Subcutaneous abdominal adipose tissue (tissue), 5 donors: Measurements from ENCODE around the gene EAF1.
"Not testable (repeated sequence)": the region's sequence is repeated elsewhere in the genome, so short reads cannot be mapped to it uniquely, and the experiment has no call there.

Experiments
- H3K27ac ChIP-seq: one replicate; pipeline ENCODE4 v1.7.0; 2013; ENCODE audit warnings: low read depth, mild to moderate bottlenecking, inconsistent platforms, low read length, moderate library complexity
- H3K27me3 ChIP-seq, 5 donors: one replicate each; pipeline ENCODE4 v1.7.0; 2013; ENCODE audit warnings: low read length in 5 of 5, inconsistent platforms in 1 of 5; ENCODE audit not compliant: control insufficient read depth in 5 of 5, insufficient read depth in 4 of 5
- H3K36me3 ChIP-seq, 5 donors: one replicate each; pipeline ENCODE4 v1.7.0; 2013; ENCODE audit warnings: low read length in 5 of 5; ENCODE audit not compliant: control insufficient read depth in 5 of 5, insufficient read depth in 5 of 5
- H3K4me1 ChIP-seq, 5 donors: one replicate each; pipeline ENCODE4 v1.7.0; 2013; ENCODE audit warnings: low read length in 5 of 5, mild to moderate bottlenecking in 3 of 5, moderate library complexity in 1 of 5; ENCODE audit not compliant: control insufficient read depth in 5 of 5, insufficient read depth in 5 of 5
- H3K4me3 ChIP-seq, 5 donors: one replicate each; pipeline ENCODE4 v1.7.0; 2013; ENCODE audit warnings: low read length in 5 of 5, low read depth in 1 of 5
- H3K9ac ChIP-seq, 5 donors: one replicate each; pipeline ENCODE4 v1.7.0; 2013; ENCODE audit warnings: low read length in 5 of 5, mild to moderate bottlenecking in 4 of 5, moderate library complexity in 3 of 5
- H3K9me3 ChIP-seq, 5 donors: one replicate each; pipeline ENCODE4 v1.7.0; 2013; ENCODE audit warnings: low read length in 5 of 5; ENCODE audit not compliant: control insufficient read depth in 5 of 5
- donor health status: healthy.
- donor health status: healthy.
- donor health status: healthy.
- donor health status: healthy.
- donor health status: healthy.

Gene EAF1

DNA sequence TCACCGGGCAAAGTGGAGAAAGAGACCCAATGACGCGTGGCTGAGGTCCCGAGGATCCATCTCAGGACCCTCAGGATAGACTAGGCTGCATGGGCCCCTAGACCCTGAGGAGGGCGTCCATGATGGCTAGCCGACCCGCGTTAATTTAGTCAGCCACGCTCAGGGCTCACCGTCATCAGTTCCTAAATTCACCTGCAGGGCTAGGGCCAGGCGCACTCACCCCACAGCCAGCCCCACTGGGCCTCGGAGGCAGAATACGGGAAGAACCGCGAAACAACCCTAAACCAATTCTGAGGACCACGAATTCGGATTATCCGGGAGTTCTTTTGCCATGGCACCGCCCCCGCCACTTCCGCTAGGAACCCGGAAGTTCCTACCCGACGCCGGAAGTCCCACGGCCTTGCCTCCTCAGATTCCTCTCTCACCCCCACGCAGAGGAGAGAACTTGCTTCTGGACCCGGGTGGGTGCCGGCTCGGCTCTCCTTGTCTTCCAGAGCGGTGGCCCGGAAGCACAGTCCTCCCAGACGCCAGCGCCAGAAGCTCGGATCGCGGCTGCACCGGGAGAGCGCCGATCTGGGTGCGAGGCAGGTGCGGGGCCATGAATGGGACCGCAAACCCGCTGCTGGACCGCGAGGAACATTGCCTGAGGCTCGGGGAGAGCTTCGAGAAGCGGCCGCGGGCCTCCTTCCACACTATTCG, at the start of gene EAF1, which contains the start of gene METTL6:
TSS of gene EAF1 (plus strand) at position 417 of the 699 bp plus-strand sequence. CDS start at position 599, 182 bp downstream.
TSS of gene METTL6 (minus strand) at position 363 of the 699 bp plus-strand sequence. CDS start 1,033 bp downstream, outside the sequence.
- Histone ChIP-seq H3K36me3 (peaks cover 10 to 35% (median 19%) of the 10 kb centered on the region in 5 donors), H3K4me3 (peak within 1 kb of the TSS; percentile 90 to 99 (median 98)), H3K9ac (peak within 1 kb of the TSS; percentile 86 to 99 (median 98)), H3K9me3 (no peaks in the 10 kb centered on the region), H3K27me3 (no peaks in the 10 kb centered on the region), H3K4me1 (peaks cover 2 to 41% (median 30%) of the 10 kb centered on the region in 5 donors), H3K27ac (peak within 1 kb of the TSS; percentile 90)

DNA sequence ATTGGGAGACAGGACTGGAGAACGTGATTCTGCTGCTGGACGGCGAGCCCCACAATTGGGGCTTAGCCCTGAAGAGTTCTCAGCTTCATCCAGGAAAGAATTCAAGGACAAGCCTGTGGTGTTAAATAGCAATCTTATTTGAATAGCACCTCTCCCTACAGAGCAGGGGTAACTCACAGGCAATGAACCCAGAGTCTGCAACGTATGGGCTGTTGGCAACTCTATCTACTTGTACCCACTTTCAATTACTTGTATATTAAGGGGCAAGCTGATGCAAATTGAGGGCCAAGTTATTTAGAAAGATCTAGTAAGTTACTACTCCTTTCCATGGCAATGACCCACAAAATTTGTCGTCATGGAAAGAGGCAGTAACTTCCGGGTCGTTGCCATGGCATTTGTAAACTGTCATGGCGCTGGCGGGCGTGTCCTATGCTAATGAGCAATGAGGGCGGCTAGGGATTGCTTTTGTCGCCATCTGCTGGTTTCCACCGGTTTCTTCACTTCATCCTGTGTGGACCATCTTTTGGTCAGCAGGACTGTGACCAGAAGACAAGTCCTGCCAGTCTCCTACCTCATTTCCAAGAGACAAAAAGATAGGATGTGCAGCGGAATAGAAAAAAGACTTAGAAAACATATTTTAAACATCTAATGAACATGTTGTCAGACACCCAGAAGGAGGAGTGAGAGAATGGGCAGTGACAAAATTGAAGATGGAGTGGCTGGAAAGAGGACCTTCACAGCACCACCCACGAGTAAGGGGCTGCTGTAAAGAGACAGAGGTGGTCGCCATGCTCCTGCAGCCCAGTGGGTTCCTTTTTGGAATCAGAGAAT, 49.2 kb upstream of the EAF1 start:
- no peaks in the 10 kb centered on the region for H3K9me3 ChIP-seq
- peak overlapping the region in 2 of 5 donors; percentile 23 to 29 for H3K4me3 ChIP-seq
- peak overlapping the region; percentile 79 for H3K27ac ChIP-seq
- H3K27me3 ChIP-seq, result no peaks in the 10 kb centered on the region
- peaks cover 0 to 13% (median 4%) of the 10 kb centered on the region in 5 donors for H3K4me1 ChIP-seq
- H3K36me3 ChIP-seq, result no peaks in the 10 kb centered on the region
- H3K9ac ChIP-seq, result no peak overlapping the region

DNA sequence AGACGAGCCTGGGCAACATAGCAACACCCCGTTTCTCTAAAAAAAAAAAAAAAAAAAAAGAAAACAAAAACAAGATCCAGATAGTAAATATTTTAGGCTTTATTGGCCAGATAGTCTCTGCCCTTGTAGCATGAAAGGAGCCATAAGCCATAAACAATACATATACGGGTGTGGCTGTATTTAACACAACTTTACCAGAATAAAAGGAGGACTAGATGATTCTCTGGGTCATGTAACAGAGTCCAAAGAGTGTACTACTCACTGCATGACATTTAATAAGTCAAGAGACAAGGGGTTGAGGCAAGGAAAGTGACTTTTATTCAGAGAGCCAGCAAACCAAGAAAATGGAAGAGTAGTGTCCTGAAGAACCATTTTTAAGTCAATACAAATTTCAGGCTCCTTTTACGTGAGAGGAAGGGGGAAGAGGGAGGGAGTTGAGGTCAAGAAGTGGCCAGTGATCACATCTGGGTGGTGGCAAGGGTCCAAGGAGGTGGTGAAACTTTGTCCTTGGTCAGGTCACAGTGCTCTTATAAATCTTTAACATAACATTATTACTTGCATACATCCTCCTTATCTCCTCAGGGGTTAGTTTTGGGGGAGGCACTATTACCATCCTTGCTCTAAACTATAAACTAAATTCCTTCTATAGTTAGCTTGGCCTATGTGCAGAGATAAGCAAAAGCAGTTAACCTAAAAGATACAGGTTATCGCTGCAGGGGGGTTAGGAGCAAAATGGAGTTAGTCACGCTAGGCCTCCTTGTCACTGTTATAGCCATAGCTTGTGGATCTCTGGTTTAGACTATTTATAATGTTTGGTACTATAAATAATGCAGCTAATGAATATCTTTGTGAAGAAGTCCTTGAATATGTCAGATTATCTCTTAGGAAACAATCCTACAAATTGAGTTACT, 46.2 kb upstream of the EAF1 start:
- no peak overlapping the region for H3K4me3 ChIP-seq
- H3K27me3 ChIP-seq, result no peaks in the 10 kb centered on the region
- H3K4me1 ChIP-seq, result peaks cover 0 to 21% (median 12%) of the 10 kb centered on the region in 5 donors
- H3K36me3 ChIP-seq, result no peaks in the 10 kb centered on the region
- H3K9me3 ChIP-seq, result peaks cover under 1 to 6% (median 2%) of the 10 kb centered on the region in 5 donors
- no peak overlapping the region for H3K27ac ChIP-seq
- H3K9ac ChIP-seq, result no peak overlapping the region

DNA sequence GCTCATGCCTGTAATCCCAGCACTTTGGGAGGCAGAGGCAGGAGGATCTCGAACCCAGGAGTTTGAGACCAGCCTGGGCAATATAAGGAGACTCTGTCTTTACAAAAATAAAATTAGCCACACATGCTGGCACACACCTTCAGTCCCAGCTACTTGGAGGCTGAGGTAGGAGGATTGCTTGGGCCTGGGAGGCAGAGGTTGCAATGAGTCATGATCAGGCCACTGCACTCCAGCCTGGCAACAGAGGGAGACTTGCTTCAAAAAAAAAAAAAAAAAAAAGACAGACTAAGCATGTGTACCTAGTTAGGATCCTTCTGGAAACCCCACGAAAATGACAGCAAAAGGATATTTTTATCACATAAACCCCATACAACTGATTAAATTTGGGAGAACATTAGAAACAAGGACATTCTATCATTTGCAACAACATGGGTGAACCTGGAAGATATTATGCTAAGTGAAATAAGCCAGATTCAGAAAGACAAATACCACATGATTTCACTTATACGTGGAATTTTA, 44.9 kb upstream of the EAF1 start:
- no peak overlapping the region for H3K27ac ChIP-seq
- H3K9me3 ChIP-seq, result peaks cover 4 to 11% (median 5%) of the 10 kb centered on the region in 5 donors
- no peak overlapping the region for H3K4me3 ChIP-seq
- H3K9ac ChIP-seq, result no peak overlapping the region
- H3K36me3 ChIP-seq, result no peaks in the 10 kb centered on the region
- H3K27me3 ChIP-seq, result no peaks in the 10 kb centered on the region
- peaks cover 0 to 27% (median 19%) of the 10 kb centered on the region in 5 donors for H3K4me1 ChIP-seq

DNA sequence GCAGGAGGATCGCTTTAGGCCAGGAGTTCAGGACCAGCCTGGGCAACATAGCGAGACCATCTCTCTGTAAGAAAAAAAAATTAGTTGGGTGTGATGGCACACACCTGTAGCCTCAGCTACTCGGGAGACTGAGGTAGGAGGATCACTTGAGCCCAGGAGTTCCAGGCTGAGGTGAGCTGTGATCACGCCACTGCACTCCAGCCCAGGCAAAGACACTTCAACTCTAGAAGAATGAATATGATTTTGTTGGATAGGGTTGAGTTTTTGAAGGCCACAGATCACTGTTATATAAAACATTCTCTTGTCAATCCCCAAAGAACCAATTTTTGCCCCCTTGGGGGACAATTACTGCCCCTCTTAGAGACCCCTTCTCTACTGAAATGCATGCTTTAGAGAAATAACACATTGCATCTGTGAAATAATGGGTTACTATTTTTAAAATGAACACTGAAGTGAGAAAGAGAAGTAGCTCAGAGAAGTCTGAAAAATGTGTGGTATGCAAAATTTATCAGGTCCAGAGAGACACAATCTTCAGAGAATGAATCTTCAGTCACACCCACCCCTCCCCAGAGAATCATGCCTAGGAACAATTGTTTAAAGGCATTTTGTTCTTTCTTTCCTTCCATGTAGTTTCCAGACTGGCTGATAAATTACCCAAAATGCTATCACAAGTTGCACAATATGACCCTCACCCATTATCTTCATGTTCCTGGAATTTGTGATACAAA, 42.7 kb upstream of the EAF1 start:
- H3K27me3 ChIP-seq, result no peaks in the 10 kb centered on the region
- H3K36me3 ChIP-seq, result no peaks in the 10 kb centered on the region
- H3K9ac ChIP-seq, result no peak overlapping the region
- peaks cover 0 to 27% (median 13%) of the 10 kb centered on the region in 5 donors for H3K4me1 ChIP-seq
- H3K4me3 ChIP-seq, result no peak overlapping the region
- H3K9me3 ChIP-seq, result peaks cover 4 to 11% (median 5%) of the 10 kb centered on the region in 5 donors
- no peak overlapping the region for H3K27ac ChIP-seq

DNA sequence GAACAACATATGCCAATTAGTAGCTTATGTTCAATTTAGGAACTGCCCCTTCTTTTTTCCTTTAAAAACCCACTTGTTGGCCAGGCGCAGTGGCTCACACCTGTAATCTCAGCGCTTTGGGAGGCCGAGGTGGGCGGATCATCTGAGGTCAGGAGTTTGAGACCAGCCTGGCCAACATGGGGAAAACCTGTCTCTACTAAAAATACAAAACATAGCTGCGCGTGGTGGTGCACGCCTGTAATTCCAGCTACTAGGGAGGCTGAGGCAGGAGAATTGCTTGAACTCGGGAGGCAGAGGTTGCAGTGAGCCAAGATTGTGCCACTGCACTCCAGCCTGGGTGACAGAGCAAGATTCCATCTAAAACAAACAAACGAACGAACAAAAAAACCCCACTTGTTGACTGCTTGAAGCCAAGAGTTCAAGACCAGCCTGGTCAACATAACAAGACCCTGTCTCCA, 42.1 kb upstream of the EAF1 start:
- peaks cover 0 to 30% (median 14%) of the 10 kb centered on the region in 5 donors for H3K4me1 ChIP-seq
- H3K27ac ChIP-seq, H3K4me3 ChIP-seq, H3K27me3 ChIP-seq, H3K36me3 ChIP-seq, H3K9ac ChIP-seq: not testable (repeated sequence)
- H3K9me3 ChIP-seq, result peaks cover 4 to 11% (median 5%) of the 10 kb centered on the region in 5 donors

DNA sequence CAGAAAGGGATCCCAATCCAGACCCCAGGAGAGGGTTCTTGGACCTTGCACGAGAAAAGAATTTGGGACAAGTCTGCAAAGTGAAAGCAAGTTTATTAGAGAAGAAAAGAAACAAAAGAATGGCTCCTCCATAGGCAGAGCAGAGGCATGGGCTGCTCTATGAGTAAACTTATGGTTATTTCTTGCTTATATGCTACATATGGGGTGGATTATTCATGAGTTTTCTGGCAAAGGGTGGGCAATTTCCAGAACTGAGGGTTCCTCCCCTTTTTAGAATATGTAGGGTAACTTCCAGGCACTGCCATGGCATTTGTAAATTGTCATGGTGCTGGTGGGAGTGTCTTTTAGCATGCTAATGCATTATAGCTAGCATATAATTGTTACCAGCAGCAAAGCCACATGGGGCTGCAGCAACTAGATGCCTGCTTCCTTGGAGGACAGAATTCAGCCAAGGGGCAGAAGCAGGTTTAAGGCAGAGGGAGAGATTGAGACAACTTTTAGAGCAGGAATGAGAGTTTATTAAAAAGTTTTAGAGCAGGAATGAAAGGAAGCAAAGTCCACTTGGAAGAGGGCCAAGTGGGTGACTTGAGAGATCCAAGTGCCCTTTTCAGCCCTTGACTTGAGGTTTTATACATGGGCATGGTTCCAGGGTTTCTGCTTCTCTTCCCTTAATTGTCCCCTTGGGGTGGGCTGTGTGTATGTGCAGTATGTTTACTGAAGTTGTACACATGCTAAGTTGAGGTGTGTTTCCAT, 41.3 kb upstream of the EAF1 start:
- Histone ChIP-seq H3K36me3 (no peaks in the 10 kb centered on the region), H3K9me3 (peaks cover 4 to 11% (median 5%) of the 10 kb centered on the region in 5 donors), H3K27ac (no peak overlapping the region), H3K9ac (no peak overlapping the region), H3K27me3 (no peaks in the 10 kb centered on the region), H3K4me3 (no peak overlapping the region), H3K4me1 (peaks cover 0 to 32% (median 17%) of the 10 kb centered on the region in 5 donors)

DNA sequence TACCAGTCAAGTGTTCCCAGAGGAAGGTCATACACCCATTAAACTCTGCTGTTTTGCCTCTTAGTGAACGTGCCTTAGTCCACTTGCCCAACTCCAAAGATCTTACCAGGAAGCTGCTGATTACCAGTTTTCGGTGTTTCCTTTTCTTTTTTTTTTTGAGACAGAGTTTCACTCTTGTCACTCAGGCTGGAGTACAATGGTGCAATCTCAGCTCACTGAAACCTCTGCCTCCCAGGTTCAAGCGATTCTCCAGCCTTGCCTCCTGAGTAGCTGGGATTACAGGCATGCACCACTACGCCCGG, 40.8 kb upstream of the EAF1 start:
- not testable (repeated sequence) for H3K27me3 ChIP-seq, H3K4me3 ChIP-seq, H3K9ac ChIP-seq, H3K36me3 ChIP-seq
- H3K9me3 ChIP-seq, result peaks cover 4 to 11% (median 5%) of the 10 kb centered on the region in 5 donors
- peak overlapping the region; percentile 46 for H3K27ac ChIP-seq
- H3K4me1 ChIP-seq, result peaks cover 0 to 32% (median 17%) of the 10 kb centered on the region in 5 donors
